ENCODE results near the gene GAS7.

The GAS7 gene

GRCh38 chr17:9868552-9868951 lies 329.9 kb downstream of the GAS7 start:
- Histone ChIP-seq H3K36me3 (replicated peaks) (no peaks in the 10 kb centered on the region), H3K27ac (no peak overlapping the region), H3K4me3 (ENCODE audit: low read depth, low read length) (no peak overlapping the region), H3K27me3 (replicated peaks) (no peaks in the 10 kb centered on the region)
- in situ Hi-C loops (cut with HindIII; ENCODE audit: low pct_ligation_motif_present, low sequenced_read_pairs), result no loop called here
- no peak for DNase-seq
- TF ChIP-seq CTCF (IDR thresholded peaks at IDR 0.05; ENCODE audit: low read depth, low read length, missing control alignments), result no peak

- in situ Hi-C loops (cut with HindIII; ENCODE audit: low pct_ligation_motif_present, low sequenced_read_pairs), result no loop called here
- TF ChIP-seq CTCF (IDR thresholded peaks at IDR 0.05; ENCODE audit: low read depth, low read length, missing control alignments), result no peak
- no peak for DNase-seq
- Histone ChIP-seq H3K4me3 (ENCODE audit: low read depth, low read length) (no peak overlapping the region), H3K27ac (no peak overlapping the region), H3K36me3 (replicated peaks) (no peaks in the 10 kb centered on the region), H3K27me3 (replicated peaks) (no peaks in the 10 kb centered on the region)
Measured at GRCh38 chr17:9865586-9865985, 332.8 kb downstream of the GAS7 start.

- no peak for DNase-seq
- in situ Hi-C loops (cut with HindIII; ENCODE audit: low pct_ligation_motif_present, low sequenced_read_pairs), result no loop called here
- TF ChIP-seq CTCF (IDR thresholded peaks at IDR 0.05; ENCODE audit: low read depth, low read length, missing control alignments), result no peak
- no peaks in the 10 kb centered on the region for H3K36me3 ChIP-seq (replicated peaks)
- no peak overlapping the region for H3K27ac ChIP-seq
- no peak overlapping the region for H3K4me3 ChIP-seq (ENCODE audit: low read depth, low read length)
- no peaks in the 10 kb centered on the region for H3K27me3 ChIP-seq (replicated peaks)
Measured at GRCh38 chr17:9862949-9863348, 335.5 kb downstream of the GAS7 start.

- Histone ChIP-seq H3K4me3 (ENCODE audit: low read depth, low read length) (no peak overlapping the region), H3K27ac (no peak overlapping the region), H3K27me3 (replicated peaks) (no peaks in the 10 kb centered on the region), H3K36me3 (replicated peaks) (no peaks in the 10 kb centered on the region)
- in situ Hi-C loops (cut with HindIII; ENCODE audit: low pct_ligation_motif_present, low sequenced_read_pairs), result no loop called here
- TF ChIP-seq CTCF (IDR thresholded peaks at IDR 0.05; ENCODE audit: low read depth, low read length, missing control alignments), result no peak
- DNase-seq, result no peak
Measured at GRCh38 chr17:9862220-9862619, 336.2 kb downstream of the GAS7 start.

- TF ChIP-seq CTCF (IDR thresholded peaks at IDR 0.05; ENCODE audit: low read depth, low read length, missing control alignments), result no peak
- H3K27me3 ChIP-seq (replicated peaks), result no peaks in the 10 kb centered on the region
- H3K27ac ChIP-seq, result no peak overlapping the region
- no peak overlapping the region for H3K4me3 ChIP-seq (ENCODE audit: low read depth, low read length)
- no peaks in the 10 kb centered on the region for H3K36me3 ChIP-seq (replicated peaks)
- in situ Hi-C loops (cut with HindIII; ENCODE audit: low pct_ligation_motif_present, low sequenced_read_pairs), result no loop called here
- DNase-seq, result no peak
Measured at GRCh38 chr17:9860851-9861250, 337.6 kb downstream of the GAS7 start.

Measured in brain microvascular endothelial cell (primary cell).